ENCODE measurements around the gene RABGGTA. TPM values are rescaled to one million over a fixed set of nuclear protein-coding genes. Genes with fewer than 3 reads are reported as not detected.
A peak's percentile ranks its signal among the peaks of the same experiment; 100 is the strongest.

Gene RABGGTA
- total RNA-seq, 6 donors from 2014 or later, result 22.7 to 125 (median 58.9) TPM

DNA sequence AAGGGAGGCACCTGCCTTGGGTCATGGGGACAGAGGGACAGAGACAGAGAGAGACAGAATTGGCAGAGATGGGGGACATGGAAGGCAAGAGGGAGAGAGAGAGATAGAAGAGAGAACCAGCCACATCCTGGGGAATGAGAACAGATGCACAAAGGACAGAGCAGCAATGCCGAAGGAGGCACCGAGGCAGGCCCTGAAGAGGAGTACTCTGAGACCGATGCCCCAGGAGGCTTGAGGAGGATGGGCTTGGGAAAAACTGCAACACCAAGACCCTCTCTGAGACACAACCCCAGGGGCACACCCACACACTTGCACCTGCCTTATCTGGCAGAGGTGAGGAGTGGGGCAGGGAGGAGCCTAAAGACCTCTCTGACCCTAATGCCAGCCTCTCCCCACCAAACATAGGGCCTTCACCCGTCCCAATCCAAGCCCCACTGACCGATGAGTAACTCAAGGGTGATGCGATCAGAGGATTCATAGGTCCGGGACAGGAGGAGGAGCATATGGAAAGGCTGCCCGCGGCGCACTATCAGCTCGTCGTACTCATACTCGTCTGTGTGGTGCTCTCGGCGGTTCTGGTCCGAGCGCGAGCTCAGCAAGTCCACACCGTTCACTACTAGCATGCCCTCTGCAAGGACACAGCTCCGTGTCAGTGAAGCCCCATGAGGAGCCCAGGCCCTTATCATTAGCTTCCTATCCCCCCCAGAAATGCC lies 10.0 kb downstream of the RABGGTA start:
- Histone ChIP-seq H3K36me3 (peaks cover 4 to 19% (median 12%) of the 10 kb centered on the region in 4 donors), H3K27ac (no peak overlapping the region), H3K9me3 (no peaks in the 10 kb centered on the region), H3K4me1 (peaks cover 0 to 19% (median 9%) of the 10 kb centered on the region in 4 donors), H3K4me3 (no peak overlapping the region), H3K27me3 (no peaks in the 10 kb centered on the region)
- DNase-seq, result peak in 1 of 2 donors; percentile 50
- 94 to 96% methylated on average over 20 of the region's 20 CpGs for WGBS, 2 donors
- TF ChIP-seq EP300 (IDR thresholded peaks at IDR 0.05) (no peak), POLR2A (IDR thresholded peaks at IDR 0.05) (no peak), POLR2AphosphoS5 (IDR thresholded peaks at IDR 0.05) (no peak)
- TF ChIP-seq, protein P1, sequence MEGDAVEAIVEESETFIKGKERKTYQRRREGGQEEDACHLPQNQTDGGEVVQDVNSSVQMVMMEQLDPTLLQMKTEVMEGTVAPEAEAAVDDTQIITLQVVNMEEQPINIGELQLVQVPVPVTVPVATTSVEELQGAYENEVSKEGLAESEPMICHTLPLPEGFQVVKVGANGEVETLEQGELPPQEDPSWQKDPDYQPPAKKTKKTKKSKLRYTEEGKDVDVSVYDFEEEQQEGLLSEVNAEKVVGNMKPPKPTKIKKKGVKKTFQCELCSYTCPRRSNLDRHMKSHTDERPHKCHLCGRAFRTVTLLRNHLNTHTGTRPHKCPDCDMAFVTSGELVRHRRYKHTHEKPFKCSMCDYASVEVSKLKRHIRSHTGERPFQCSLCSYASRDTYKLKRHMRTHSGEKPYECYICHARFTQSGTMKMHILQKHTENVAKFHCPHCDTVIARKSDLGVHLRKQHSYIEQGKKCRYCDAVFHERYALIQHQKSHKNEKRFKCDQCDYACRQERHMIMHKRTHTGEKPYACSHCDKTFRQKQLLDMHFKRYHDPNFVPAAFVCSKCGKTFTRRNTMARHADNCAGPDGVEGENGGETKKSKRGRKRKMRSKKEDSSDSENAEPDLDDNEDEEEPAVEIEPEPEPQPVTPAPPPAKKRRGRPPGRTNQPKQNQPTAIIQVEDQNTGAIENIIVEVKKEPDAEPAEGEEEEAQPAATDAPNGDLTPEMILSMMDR (IDR thresholded peaks at IDR 0.05), result no peak
- no peak for ATAC-seq (ENCODE audit: low FRiP score in 2 of 2)

DNA sequence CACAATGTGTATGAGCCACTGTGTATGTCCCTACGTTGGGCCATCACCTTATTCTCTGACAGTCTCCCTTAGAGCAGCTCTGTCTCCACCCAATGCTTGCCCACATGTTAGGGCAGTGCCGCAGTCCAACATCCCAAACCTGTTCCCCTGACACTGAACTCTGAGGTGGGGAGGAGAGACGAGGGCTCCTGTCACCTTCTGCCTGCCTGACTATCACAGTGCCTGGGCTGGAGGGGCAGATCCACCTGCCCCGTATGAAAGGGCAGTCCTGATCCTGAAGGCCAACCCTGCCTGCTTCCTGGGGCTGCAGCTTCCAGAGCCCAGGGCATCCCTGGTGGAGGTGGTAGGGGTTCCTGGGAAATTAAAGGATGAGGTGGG lies 10.6 kb downstream of the RABGGTA start:
- H3K4me1 ChIP-seq, result peaks cover 0 to 19% (median 9%) of the 10 kb centered on the region in 4 donors
- ATAC-seq (ENCODE audit: low FRiP score in 2 of 2) (no peak), DNase-seq (no peak)
- no peaks in the 10 kb centered on the region for H3K27me3 ChIP-seq
- H3K27ac ChIP-seq, result no peak overlapping the region
- peaks cover 0 to 13% (median 5%) of the 10 kb centered on the region in 4 donors for H3K36me3 ChIP-seq
- WGBS, 2 donors, result 77 to 91% methylated on average over 2 to 4 of the region's 4 CpGs
- TF ChIP-seq EP300 (IDR thresholded peaks at IDR 0.05) (no peak), POLR2AphosphoS5 (IDR thresholded peaks at IDR 0.05) (no peak), POLR2A (IDR thresholded peaks at IDR 0.05) (no peak)
- TF ChIP-seq, protein P1 (IDR thresholded peaks at IDR 0.05), result no peak
- no peak overlapping the region for H3K4me3 ChIP-seq
- no peaks in the 10 kb centered on the region for H3K9me3 ChIP-seq

DNA sequence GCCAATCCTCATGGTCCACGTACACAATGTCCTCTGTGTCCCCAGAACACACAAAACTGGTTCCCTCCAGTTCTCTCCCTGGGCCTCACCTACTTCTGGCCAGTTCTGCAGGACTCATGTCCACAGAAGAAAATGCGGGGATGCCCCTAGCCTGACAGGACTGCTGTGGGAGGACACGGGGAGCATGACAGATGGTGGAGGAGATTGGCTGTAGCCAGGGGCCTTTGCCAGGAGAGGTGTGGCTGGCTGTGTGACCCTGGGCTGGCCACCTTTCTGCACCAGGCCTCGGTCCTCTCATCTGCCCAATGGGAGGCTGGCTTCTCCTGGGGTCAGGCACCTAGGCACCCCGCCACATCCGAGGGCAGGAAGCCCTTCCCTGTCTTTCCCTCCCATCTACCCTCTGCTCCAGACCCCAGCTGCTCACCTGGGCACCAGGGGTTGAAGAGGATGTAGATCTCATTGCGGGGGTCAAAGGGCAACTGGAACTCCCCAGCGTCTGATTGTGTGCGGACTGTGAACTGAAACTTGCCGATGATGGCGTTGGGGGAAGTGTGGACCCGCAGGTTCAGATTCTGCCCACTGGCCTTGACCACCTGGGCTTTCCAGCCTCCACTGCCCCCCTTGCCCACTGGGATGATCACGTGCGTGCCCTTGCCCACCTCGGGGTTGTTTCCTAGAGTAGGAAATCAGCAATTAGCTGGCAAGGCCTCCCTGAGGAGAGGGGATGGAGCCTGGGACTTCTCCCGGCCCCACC lies 11.2 kb downstream of the RABGGTA start:
- Histone ChIP-seq H3K9me3 (no peaks in the 10 kb centered on the region), H3K4me3 (no peak overlapping the region), H3K36me3 (peaks cover 0 to 8% (median 0%) of the 10 kb centered on the region in 4 donors), H3K27me3 (no peaks in the 10 kb centered on the region), H3K27ac (peak overlapping the region in 3 of 4 donors; percentile 18 to 46 (median 32)), H3K4me1 (peaks cover 0 to 19% (median 9%) of the 10 kb centered on the region in 4 donors)
- no peak for DNase-seq
- ATAC-seq (ENCODE audit: low FRiP score in 2 of 2), result peak in 1 of 2 donors; percentile 13
- 85 to 90% methylated on average over 10 to 16 of the region's 16 CpGs for WGBS, 2 donors
- TF ChIP-seq POLR2AphosphoS5 (IDR thresholded peaks at IDR 0.05) (no peak), POLR2A (IDR thresholded peaks at IDR 0.05) (no peak), EP300 (IDR thresholded peaks at IDR 0.05) (no peak)
- TF ChIP-seq, protein P1 (IDR thresholded peaks at IDR 0.05), result no peak

DNA sequence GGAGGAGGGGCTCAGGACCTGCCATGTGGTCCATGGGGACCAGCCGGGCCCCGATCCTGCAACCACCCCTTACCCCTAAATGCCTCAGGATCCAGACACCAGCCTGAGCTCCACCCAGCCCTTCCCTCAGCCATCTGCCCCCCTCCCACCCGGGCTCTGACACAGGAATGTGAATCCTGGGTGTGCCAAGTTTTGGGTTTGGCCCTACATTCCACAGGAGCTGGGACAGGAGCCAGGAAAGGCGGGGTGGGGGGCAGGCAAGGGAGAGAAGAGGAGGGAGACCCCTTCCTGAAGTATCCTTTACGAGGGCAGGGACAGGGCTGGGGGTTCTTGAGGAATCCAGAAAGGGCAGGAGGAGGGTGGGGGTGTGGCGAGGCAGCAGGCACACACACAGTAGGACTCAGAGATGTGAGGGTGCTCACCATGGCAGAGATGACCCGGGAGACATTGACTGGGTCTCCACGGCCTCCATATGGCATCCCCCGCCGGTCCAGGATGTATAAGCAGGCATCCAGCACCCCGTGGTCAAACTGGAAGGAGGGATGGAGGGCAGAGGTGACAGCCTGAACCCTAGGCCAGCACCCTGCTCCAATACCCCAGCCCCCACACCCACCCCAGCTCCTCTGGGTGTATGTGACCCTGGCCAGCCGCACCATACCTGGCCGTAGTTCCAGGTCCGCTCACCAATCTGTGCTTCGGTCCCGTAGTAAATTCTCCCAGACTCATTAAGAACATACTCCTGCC lies 11.9 kb downstream of the RABGGTA start:
- TF ChIP-seq, protein P1 (IDR thresholded peaks at IDR 0.05), result no peak
- TF ChIP-seq POLR2AphosphoS5 (IDR thresholded peaks at IDR 0.05) (no peak), EP300 (IDR thresholded peaks at IDR 0.05) (no peak), POLR2A (IDR thresholded peaks at IDR 0.05) (no peak)
- peak overlapping the region in 3 of 4 donors; percentile 18 to 46 (median 32) for H3K27ac ChIP-seq
- no peaks in the 10 kb centered on the region for H3K27me3 ChIP-seq
- peak; percentile 40 to 65 for ATAC-seq (ENCODE audit: low FRiP score in 2 of 2)
- H3K9me3 ChIP-seq, result no peaks in the 10 kb centered on the region
- no peak for DNase-seq
- H3K4me3 ChIP-seq, result no peak overlapping the region
- 71 to 74% methylated on average over 15 to 16 of the region's 16 CpGs for WGBS, 2 donors
- peaks cover 0 to 19% (median 9%) of the 10 kb centered on the region in 4 donors for H3K4me1 ChIP-seq
- peaks cover 0 to 12% (median 3%) of the 10 kb centered on the region in 4 donors for H3K36me3 ChIP-seq

All from upper lobe of left lung (tissue), 6 donors.